Suprapubic skin (tissue), 4 donors: ENCODE data around the gene MSX2. TPM values are rescaled to one million over a fixed set of nuclear protein-coding genes. Genes with fewer than 3 reads are reported as not detected.

ENCODE experiments used
- DNase-seq, 2 donors: peaks; one replicate each; pipeline ENCODE4 v3.0.0-alpha.2; 2019; ENCODE audit warnings: low spot score in 2 of 2
- H3K27ac ChIP-seq: fragments of 200-600 bp; sonication (generic); one replicate; pipeline ENCODE4 v1.5.1; 2019
- H3K27me3 ChIP-seq: fragments of 200-600 bp; sonication (generic); one replicate; pipeline ENCODE4 v1.5.1; 2019
- H3K36me3 ChIP-seq: fragments of 200-600 bp; sonication (generic); one replicate; pipeline ENCODE4 v1.5.1; 2019
- H3K4me1 ChIP-seq: fragments of 200-600 bp; sonication (generic); one replicate; pipeline ENCODE4 v1.5.1; 2019
- H3K4me3 ChIP-seq: fragments of 200-600 bp; sonication (generic); one replicate; pipeline ENCODE4 v1.5.1; 2019; ENCODE audit warnings: mild to moderate bottlenecking
- H3K9me3 ChIP-seq: fragments of 200-600 bp; sonication (generic); one replicate; pipeline ENCODE4 v1.5.1; 2019
- CTCF ChIP-seq, 2 donors: fragments of 200-600 bp in 1 of 2; fragments of 450-650 bp in 1 of 2; sonication (generic) in 1 of 2; IDR thresholded peaks; one replicate each; pipeline ENCODE4 v1.5.1; 2016 to 2019; ENCODE audit warnings: antibody characterized with exemption in 2 of 2, mild to moderate bottlenecking in 1 of 2, moderate library complexity in 1 of 2
- EP300 ChIP-seq: sonication (generic); formaldehyde crosslinking; IDR thresholded peaks from one replicate; pipeline ENCODE4 v1.6.1; 2017; ENCODE audit warnings: antibody characterized with exemption
- POLR2A ChIP-seq, 2 donors: fragments of 450-650 bp; IDR thresholded peaks; one replicate each; pipeline ENCODE4 v1.6.1; 2017; ENCODE audit warnings: antibody characterized with exemption in 2 of 2, mild to moderate bottlenecking in 2 of 2, moderate library complexity in 2 of 2
- POLR2AphosphoS5 ChIP-seq, 3 donors: sonication (generic); formaldehyde crosslinking; IDR thresholded peaks; one replicate each; pipeline ENCODE4 v1.6.1; 2017; ENCODE audit warnings: antibody characterized with exemption in 3 of 3
- WGBS: methylation state at CpG from one replicate; pipeline ENCODE4 v1.1.5; 2018; 5-methylcytosine and 5-hydroxymethylcytosine counted together
- total RNA-seq, 4 donors: library from RNA; depleted of rRNA; stranded (reverse); fragments of >200 nt; gene quantifications; one replicate each; pipeline ENCODE4 v1.1.0, GENCODE V29; 2016

The MSX2 gene
- total RNA-seq, 4 donors from 2014 or later: 3.5 to 23.1 (median 9.9) TPM

GRCh38 chr5:174688441-174689354, 35.7 kb upstream of the MSX2 start:
- no peak for DNase-seq
- no peak overlapping the region for H3K4me3 ChIP-seq
- 16% methylated on average over 30 of the region's 30 CpGs for WGBS
- H3K4me1 ChIP-seq: peaks cover 3% of the 10 kb centered on the region
- H3K27me3 ChIP-seq: peaks cover 82% of the 10 kb centered on the region
- no peaks in the 10 kb centered on the region for H3K36me3 ChIP-seq
- H3K9me3 ChIP-seq: no peaks in the 10 kb centered on the region
- TF ChIP-seq CTCF (IDR thresholded peaks at IDR 0.05): no peak
- TF ChIP-seq EP300: no peak
- no peak for TF ChIP-seq POLR2AphosphoS5 (IDR thresholded peaks at IDR 0.05)
- no peak for TF ChIP-seq POLR2A (IDR thresholded peaks at IDR 0.05)
- H3K27ac ChIP-seq: no peak overlapping the region

GRCh38 chr5:174690271-174690670, 34.1 kb upstream of the MSX2 start:
- Histone ChIP-seq H3K27me3 (peaks cover 92% of the 10 kb centered on the region), H3K27ac (no peak overlapping the region), H3K4me1 (peaks cover 3% of the 10 kb centered on the region), H3K36me3 (no peaks in the 10 kb centered on the region), H3K9me3 (no peaks in the 10 kb centered on the region), H3K4me3 (no peak overlapping the region)
- DNase-seq: no peak
- 57% methylated on average over 8 of the region's 8 CpGs for WGBS
- TF ChIP-seq POLR2AphosphoS5 (IDR thresholded peaks at IDR 0.05): no peak
- TF ChIP-seq EP300: no peak
- TF ChIP-seq POLR2A (IDR thresholded peaks at IDR 0.05): no peak
- no peak for TF ChIP-seq CTCF (IDR thresholded peaks at IDR 0.05)

- 50% methylated on average over 12 of the region's 12 CpGs for WGBS
- Histone ChIP-seq H3K9me3 (no peaks in the 10 kb centered on the region), H3K27ac (no peak overlapping the region), H3K4me3 (no peak overlapping the region), H3K27me3 (peaks cover 79% of the 10 kb centered on the region), H3K36me3 (no peaks in the 10 kb centered on the region), H3K4me1 (peaks cover 3% of the 10 kb centered on the region)
- no peak for TF ChIP-seq EP300
- DNase-seq: no peak
Observed at GRCh38 chr5:174692381-174692780, 32.0 kb upstream of the MSX2 start.

- Histone ChIP-seq H3K36me3 (no peaks in the 10 kb centered on the region), H3K4me3 (peak overlapping the region; percentile 6), H3K27me3 (peaks cover 74% of the 10 kb centered on the region), H3K27ac (no peak overlapping the region), H3K9me3 (no peaks in the 10 kb centered on the region), H3K4me1 (peaks cover 3% of the 10 kb centered on the region)
- DNase-seq: no peak
- WGBS: 32% methylated on average over 16 of the region's 16 CpGs
- TF ChIP-seq EP300: no peak
- no peak for TF ChIP-seq CTCF (IDR thresholded peaks at IDR 0.05)
- TF ChIP-seq POLR2AphosphoS5 (IDR thresholded peaks at IDR 0.05): no peak
- no peak for TF ChIP-seq POLR2A (IDR thresholded peaks at IDR 0.05)
Observed at GRCh38 chr5:174692982-174693422, 31.4 kb upstream of the MSX2 start.

- Histone ChIP-seq H3K27ac (no peak overlapping the region), H3K36me3 (no peaks in the 10 kb centered on the region), H3K27me3 (peaks cover 71% of the 10 kb centered on the region), H3K4me3 (no peak overlapping the region), H3K9me3 (no peaks in the 10 kb centered on the region), H3K4me1 (no peaks in the 10 kb centered on the region)
- no peak for TF ChIP-seq EP300
- TF ChIP-seq POLR2A (IDR thresholded peaks at IDR 0.05): no peak
- TF ChIP-seq POLR2AphosphoS5 (IDR thresholded peaks at IDR 0.05): no peak
- DNase-seq: no peak
- WGBS: 45% methylated on average over 11 of the region's 11 CpGs
Observed at GRCh38 chr5:174693697-174694385, 30.5 kb upstream of the MSX2 start.

GRCh38 chr5:174694611-174695010, 29.8 kb upstream of the MSX2 start:
- no peak for DNase-seq
- no peak overlapping the region for H3K4me3 ChIP-seq
- no peak for TF ChIP-seq POLR2A (IDR thresholded peaks at IDR 0.05)
- no peak for TF ChIP-seq POLR2AphosphoS5 (IDR thresholded peaks at IDR 0.05)
- TF ChIP-seq CTCF (IDR thresholded peaks at IDR 0.05): no peak
- no peak for TF ChIP-seq EP300
- H3K27ac ChIP-seq: no peak overlapping the region
- H3K9me3 ChIP-seq: no peaks in the 10 kb centered on the region
- H3K27me3 ChIP-seq: peaks cover 63% of the 10 kb centered on the region
- 60% methylated on average over 4 of the region's 7 CpGs for WGBS
- no peaks in the 10 kb centered on the region for H3K4me1 ChIP-seq
- H3K36me3 ChIP-seq: no peaks in the 10 kb centered on the region
